ENCODE results near the gene WNT1. TPM values are rescaled to one million over a fixed set of nuclear protein-coding genes. Genes with fewer than 3 reads are reported as not detected.
A peak's percentile ranks its signal among the peaks of the same experiment; 100 is the strongest.

The WNT1 gene
- total and polyA plus RNA-seq, 9 donors: not detected

DNA sequence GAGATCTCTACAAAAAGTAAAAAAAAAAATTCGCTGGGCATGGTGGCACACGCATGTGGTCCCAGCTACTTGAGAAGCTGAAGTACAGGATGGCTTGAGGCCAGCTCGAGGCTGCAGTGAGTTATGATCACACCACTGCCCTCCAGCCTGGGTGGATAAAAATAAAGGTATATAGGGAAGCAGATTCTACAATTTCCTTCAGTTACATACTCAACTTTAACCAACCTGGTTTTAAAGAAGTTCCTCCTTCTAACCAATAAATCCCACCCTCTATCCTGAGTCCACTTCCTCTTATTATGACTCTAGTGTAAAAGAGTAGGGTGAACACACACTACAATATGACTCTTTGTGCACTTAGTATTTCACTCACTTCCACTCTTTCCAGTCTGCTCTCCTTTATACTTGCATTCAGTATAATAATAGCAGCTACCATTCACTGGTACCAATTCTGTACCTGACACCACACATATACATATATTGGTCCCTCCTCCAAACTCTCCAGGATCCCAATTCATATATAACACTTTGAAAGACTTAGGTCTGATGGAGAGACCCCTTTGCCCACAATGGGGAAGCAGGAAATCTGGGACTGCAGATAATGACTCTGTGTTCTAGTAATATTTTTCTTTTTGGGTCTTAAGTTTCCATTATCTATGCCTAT, 23.2 kb upstream of the WNT1 start:
- 84 to 93% (median 87%) methylated on average over 3 of the region's 3 CpGs for WGBS, 3 donors
- H3K36me3 ChIP-seq: no peaks in the 10 kb centered on the region
- no peaks in the 10 kb centered on the region for H3K9me3 ChIP-seq
- DNase-seq: no peak
- TF ChIP-seq EP300 (IDR thresholded peaks at IDR 0.05) (no peak), POLR2A (IDR thresholded peaks at IDR 0.05) (no peak)
- TF ChIP-seq, protein P1, sequence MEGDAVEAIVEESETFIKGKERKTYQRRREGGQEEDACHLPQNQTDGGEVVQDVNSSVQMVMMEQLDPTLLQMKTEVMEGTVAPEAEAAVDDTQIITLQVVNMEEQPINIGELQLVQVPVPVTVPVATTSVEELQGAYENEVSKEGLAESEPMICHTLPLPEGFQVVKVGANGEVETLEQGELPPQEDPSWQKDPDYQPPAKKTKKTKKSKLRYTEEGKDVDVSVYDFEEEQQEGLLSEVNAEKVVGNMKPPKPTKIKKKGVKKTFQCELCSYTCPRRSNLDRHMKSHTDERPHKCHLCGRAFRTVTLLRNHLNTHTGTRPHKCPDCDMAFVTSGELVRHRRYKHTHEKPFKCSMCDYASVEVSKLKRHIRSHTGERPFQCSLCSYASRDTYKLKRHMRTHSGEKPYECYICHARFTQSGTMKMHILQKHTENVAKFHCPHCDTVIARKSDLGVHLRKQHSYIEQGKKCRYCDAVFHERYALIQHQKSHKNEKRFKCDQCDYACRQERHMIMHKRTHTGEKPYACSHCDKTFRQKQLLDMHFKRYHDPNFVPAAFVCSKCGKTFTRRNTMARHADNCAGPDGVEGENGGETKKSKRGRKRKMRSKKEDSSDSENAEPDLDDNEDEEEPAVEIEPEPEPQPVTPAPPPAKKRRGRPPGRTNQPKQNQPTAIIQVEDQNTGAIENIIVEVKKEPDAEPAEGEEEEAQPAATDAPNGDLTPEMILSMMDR (IDR thresholded peaks at IDR 0.05): no peak
- H3K4me1 ChIP-seq (ENCODE audit: insufficient read depth): peaks cover 10% of the 10 kb centered on the region
- no peak overlapping the region for H3K27ac ChIP-seq
- no peak overlapping the region for H3K4me3 ChIP-seq
- no peaks in the 10 kb centered on the region for H3K27me3 ChIP-seq
- intact Hi-C loops (cut with DNase I): no loop called here

- Histone ChIP-seq H3K4me1 (ENCODE audit: insufficient read depth) (peaks cover 10% of the 10 kb centered on the region), H3K27me3 (no peaks in the 10 kb centered on the region), H3K9me3 (no peaks in the 10 kb centered on the region), H3K4me3 (peak overlapping the region; percentile 96), H3K36me3 (no peaks in the 10 kb centered on the region), H3K27ac (peak overlapping the region in 1 of 2 donors; percentile 37)
- WGBS, 3 donors: 0 to 2% (median 1%) methylated on average over 29 of the region's 29 CpGs
- DNase-seq: peak; percentile 70 to 84 (median 77)
- TF ChIP-seq POLR2A (IDR thresholded peaks at IDR 0.05): no peak
- TF ChIP-seq, protein P1 (IDR thresholded peaks at IDR 0.05): no peak
- TF ChIP-seq EP300 (IDR thresholded peaks at IDR 0.05): peak; percentile 68
- intact Hi-C loops (cut with DNase I): no loop called here
These were observed 21.6 kb upstream of the WNT1 start for GRCh38 chr12:48956279-48957140.

DNA sequence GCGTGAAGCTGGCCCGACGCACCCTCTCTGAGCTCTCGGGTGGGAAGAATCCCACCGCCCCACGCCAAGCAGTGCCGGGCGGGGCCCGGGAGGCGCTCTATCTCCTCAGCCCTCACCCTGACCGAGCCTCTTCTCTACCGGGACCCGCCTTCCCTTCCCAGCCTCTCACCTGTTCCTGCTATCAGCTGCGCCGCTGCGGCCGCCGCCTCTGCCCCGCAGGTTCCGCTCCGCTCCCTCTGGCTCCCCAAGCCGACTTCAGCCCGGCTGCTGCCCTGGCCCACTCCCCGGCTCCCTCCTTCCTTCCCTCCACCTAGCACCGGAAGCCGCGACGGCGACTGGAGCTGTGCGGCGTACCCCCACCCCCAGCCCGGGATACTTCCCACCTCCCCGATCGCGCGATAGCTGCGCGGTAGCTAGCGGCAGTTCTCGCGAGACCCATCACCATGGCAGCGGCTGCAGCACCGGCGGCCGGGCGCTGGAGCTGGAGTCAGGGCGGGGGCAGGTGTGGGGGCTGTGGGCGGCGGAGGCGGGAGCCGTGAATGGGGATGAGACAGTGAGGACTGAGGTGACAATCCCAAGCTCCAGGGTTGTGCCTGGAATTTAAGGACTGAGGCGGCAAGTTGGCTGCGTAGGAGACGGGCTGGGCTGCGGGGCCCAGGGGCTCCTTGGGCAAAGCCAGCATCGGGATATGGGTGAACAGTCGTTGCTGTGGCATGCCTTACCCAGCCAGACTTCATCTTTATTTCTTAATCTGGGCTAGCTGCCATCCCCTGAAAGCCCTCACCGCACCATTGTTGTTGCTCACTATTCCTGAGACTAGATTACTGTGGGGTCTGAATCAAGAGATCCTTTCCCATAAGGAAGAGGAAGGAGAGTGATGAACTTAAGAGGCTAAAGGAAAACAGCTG, 20.7 kb upstream of the WNT1 start, which contains the start of gene ARF3:
ARF3 (minus strand) TSS at position 347 of the 908 bp plus-strand sequence. CDS start 16,392 bp downstream, outside the sequence.
- DNase-seq: peak; percentile 92 to 97 (median 95)
- Histone ChIP-seq H3K27me3 (no peaks in the 10 kb centered on the region), H3K4me1 (ENCODE audit: insufficient read depth) (peaks cover 10% of the 10 kb centered on the region), H3K9me3 (no peaks in the 10 kb centered on the region), H3K36me3 (no peaks in the 10 kb centered on the region), H3K27ac (peak within 1 kb of the TSS in 1 of 2 donors; percentile 37), H3K4me3 (peak within 1 kb of the TSS; percentile 96)
- intact Hi-C loops (cut with DNase I): no loop called here
- WGBS, 3 donors: 0 to 2% (median 1%) methylated on average over 42 to 58 of the region's 58 CpGs
- TF ChIP-seq POLR2A (IDR thresholded peaks at IDR 0.05): peak; percentile 45
- no peak for TF ChIP-seq EP300 (IDR thresholded peaks at IDR 0.05)
- TF ChIP-seq, protein P1 (IDR thresholded peaks at IDR 0.05): no peak

GRCh38 chr12:48958049-48958388, 20.1 kb upstream of the WNT1 start:
- Histone ChIP-seq H3K4me3 (peak overlapping the region; percentile 96), H3K36me3 (no peaks in the 10 kb centered on the region), H3K9me3 (no peaks in the 10 kb centered on the region), H3K27me3 (no peaks in the 10 kb centered on the region), H3K27ac (no peak overlapping the region), H3K4me1 (ENCODE audit: insufficient read depth) (peaks cover 10% of the 10 kb centered on the region)
- TF ChIP-seq POLR2A (IDR thresholded peaks at IDR 0.05) (no peak), EP300 (IDR thresholded peaks at IDR 0.05) (no peak)
- TF ChIP-seq, protein P1 (IDR thresholded peaks at IDR 0.05): no peak
- intact Hi-C loops (cut with DNase I): no loop called here
- no peak for DNase-seq
- 21 to 25% (median 23%) methylated on average over 3 of the region's 3 CpGs for WGBS, 3 donors

All from ovary (tissue), 9 donors.